GM18867 (cell line): ENCODE measurements around the gene CSF2RB.

Experiments
- ATAC-seq: cut with Tn5 transposase; IDR thresholded peaks from one replicate; pipeline ENCODE4 v1.9.1; 2021; ENCODE audit warnings: mild to moderate bottlenecking, moderate library complexity; ENCODE audit not compliant: unreplicated experiment

CSF2RB gene

DNA sequence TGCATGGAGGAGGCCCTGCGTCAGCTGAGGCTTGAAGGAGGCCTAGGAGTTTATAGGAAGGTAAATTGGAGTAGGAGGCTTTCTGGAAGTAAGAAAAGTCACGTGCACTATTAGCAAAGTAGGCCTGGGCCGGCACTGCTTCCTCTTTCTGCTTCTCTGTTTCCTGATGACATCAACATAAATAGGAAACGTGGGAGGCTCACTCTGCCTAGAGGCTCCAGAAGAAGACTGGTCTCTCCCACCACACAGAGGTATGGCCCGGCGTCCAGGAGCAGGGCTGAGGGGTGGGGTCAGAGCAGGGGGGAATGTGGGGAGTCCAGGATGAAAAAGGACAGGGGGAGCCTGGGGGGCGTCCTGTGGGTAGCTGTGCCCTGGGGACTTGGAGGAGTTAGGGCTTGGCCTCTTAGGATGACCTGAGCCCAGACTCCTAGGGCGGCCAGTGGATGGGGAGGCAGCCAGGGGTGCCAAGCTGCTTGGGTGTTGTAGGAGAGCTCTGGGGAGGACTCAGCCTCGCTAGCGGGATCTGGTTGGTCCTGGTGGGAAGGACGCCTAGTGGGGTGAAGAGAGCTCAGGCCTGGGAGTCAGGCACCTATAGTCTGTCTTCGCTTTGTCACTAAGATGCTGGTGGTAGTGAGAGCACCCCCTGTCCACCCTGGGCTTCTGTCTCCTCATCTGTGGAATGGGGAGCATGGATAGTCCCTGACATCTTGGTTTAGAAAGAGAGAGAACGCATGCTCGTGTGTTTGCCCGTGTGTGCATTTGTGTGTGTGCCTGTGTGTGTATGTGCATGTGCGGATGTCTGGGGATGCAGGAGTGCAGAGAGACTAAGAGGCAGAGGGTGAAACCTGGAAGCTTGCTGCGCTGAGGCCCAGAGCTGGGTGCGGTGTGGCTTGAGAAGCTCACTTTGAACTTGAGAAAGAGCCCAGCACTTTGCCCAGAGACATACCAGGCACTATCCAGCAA is at the start of gene CSF2RB:
TSS of gene CSF2RB (plus strand) at position 202 of the 963 bp plus-strand sequence. CDS start 8,580 bp downstream, outside the sequence.
- ATAC-seq, result no peak

DNA sequence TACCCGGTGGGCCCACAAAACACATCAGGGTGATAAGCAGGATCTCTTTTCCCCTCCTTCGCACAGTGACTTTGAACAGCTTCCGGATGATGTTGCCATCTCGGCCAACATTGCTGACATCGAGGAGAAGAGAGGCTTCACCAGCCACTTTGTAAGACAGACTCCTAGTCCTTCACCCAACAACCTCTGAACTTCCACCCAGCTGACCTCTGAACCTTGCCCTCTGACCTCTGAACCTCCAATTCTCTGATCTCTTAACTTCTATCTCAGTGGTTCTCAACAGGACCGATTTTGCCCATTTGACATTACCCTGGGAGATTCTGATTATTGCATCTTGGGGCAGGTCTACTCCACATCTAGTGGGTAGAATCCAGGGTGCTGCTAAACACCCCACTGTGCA is 49.4 kb upstream of the CSF2RB start:
- no peak for ATAC-seq

DNA sequence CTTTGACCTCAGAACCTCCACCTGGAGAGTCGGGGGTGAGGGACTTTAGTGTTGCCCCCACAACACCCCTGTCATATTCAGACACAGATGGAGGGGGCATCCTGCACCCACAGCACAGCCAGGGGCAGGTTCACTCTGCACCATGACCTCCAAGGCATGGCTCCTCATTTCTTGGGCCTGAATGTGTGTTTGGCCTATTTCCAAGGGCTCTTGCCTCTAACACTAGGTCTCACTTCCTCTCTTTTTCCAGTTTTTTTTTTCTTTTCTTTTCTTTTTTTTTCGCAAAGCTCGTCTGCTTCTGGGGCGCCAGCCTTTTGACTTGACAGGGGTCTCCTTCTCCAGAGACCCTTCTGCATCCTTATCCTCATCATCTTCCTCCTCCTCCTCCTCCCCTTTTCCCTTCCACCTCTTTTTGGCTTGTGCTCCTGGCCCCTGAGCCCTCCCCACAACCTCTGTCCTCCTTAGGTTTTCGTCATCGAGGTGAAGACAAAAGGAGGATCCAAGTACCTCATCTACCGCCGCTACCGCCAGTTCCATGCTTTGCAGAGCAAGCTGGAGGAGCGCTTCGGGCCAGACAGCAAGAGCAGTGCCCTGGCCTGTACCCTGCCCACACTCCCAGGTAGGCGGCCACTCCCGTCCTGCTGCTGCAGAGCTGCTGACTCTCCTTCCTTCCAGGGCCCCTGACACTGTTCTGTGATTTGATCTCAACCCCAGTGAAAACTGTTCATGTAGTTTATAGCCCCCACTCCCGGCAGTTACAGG is 48.8 kb upstream of the CSF2RB start:
- ATAC-seq, result no peak

DNA sequence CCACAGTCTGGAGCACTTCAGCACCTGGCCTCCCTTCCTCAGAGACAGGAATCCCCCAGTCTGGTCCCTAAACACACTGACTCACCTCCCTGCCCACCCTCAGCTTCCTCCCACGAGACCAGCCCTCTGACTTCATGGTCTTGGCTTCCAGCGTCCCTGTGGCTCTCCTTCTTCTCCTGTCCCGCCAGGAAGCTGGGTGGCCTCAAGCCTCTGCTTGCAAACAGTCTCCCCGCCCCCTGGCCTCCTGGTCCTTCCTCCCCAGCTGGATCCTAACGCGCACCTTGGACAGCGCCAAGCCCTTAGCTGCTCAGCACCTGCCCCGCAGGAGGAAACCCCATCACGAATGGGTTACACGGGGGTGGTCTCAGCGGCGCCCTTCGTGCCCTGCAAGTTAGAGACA is 48.1 kb upstream of the CSF2RB start:
- no peak for ATAC-seq

DNA sequence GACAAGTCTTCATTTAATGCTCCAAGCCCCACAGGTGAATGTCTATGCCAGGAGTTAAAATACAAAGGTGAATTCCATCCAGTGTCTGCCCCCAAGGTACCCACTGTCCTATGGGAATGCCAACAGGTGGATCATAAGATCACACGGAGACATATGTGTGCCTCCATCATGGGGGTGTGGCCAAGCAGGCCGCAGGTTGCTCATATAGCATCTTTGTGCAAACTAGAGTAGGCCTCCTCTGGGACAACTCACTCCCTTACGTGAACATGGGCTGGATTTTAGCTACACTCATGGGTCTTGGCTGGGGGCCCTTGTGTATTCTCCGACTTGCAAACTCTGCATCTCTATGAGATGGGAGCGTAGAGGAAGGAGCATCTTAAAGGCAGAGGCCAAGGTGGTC is 45.7 kb upstream of the CSF2RB start:
- ATAC-seq, result no peak

DNA sequence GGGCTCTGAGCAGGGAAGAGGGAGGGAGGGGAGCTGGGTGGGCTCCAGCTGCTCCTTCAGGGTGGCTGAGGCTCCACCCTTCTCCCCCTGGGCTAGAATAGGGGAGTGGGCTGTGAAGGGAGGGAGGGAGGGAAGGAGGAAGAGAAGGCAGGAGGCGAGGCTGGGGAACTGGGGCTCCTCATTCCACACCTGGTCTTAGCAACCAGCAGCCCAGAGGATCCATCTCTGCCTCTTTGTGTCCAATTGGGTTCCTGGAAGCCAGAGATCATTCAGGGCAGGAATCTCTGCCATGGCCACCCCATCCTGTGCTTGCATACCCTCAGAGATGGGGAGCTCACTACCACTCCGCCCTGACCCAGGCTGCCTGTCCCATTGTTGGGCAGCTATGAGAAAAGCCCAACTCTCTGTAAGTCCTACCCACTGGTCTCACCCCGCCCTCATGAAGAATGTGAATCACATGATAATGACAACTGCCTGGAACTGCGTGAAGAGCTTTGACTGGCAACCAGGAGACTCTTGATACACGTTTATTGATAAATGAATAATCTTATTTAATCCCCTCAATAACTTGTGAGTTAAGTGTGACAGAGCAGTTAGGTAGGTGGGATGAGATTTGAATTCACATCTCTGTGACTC is 44.8 kb upstream of the CSF2RB start:
- ATAC-seq, result no peak

DNA sequence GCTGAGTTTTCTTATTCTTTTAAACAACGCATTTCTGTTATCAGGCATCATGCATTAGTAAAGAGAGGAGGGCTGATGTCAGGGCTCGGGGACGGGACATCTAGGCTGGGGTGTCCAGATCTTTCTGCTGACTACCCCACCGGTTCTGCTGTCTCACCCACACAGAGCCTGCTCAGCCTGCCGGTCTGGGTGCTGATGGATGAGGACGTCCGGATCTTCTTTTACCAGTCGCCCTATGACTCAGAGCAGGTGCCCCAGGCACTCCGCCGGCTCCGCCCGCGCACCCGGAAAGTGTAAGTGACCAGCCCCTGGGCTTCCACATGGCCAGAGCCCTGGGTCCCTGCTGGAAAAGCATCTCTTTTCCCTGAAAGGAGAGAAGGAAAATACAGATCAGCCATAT is 43.2 kb upstream of the CSF2RB start:
- no peak for ATAC-seq

DNA sequence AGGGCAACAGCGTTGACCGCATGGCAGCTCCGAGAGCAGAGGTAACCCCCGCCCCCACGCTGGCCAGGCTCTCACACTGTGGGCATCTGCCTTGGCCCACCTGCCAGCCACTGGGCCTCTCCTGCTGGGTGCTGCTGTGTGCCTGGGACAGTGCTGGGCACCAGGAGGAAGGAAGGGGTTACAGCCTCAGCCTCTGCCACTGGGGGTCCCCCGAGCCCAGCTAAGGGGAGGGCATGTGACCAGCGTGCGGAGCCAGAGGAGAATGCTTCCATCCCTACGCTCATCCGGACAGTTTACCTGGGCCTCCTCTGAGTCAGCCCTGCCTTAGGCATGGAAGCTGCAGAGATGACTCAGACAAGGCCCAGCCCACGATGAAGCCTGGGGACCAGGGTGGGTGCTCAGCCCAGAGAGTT is 41.8 kb upstream of the CSF2RB start:
- ATAC-seq, result no peak

DNA sequence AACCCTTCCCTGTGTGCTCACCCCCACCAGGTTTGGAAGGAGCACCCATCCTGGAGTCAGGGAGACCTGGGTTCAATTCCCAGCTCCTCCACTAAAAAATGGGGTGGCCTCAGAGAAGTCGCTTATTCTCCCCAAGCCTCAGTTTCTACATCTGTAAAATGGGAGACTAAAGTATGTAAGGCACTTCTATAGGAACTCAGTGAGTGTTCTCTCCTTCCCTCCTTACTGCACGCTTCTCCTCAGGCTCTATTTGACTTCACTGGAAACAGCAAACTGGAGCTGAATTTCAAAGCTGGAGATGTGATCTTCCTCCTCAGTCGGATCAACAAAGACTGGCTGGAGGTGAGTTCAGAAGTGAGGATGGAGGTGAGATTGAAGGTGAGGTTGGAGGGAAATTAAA is 41.3 kb upstream of the CSF2RB start:
- no peak for ATAC-seq

DNA sequence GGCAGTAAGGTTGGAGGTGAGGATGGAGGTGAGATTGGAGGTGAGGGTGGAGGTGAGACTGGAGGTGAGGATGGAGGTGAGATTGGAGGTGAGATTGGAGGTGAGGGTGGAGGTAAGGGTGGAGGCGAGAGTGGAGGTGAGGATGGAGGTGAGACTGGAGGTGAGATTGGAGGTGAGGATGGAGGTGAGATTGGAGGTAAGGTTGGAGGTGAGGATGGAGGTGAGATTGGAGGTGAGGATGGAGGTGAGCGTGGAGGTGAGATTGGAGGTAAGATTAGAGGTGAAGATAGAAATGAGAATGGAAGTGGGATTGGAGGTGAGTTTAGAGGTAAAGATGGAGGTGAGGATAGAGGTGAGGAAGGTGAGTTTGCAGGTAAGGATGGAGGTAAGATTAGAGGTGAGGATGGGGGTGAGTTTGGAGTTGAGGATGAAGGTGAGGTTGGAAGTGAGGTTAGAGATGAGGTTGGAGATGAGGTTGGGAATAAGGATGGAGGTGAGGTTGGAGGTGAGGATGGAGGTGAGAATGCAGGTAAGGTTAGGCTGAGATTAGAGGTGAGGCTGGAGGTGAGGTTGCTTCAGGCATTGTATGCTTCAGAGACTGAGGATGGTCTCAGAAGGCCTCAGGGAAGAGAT is 40.4 kb upstream of the CSF2RB start:
- no peak for ATAC-seq

DNA sequence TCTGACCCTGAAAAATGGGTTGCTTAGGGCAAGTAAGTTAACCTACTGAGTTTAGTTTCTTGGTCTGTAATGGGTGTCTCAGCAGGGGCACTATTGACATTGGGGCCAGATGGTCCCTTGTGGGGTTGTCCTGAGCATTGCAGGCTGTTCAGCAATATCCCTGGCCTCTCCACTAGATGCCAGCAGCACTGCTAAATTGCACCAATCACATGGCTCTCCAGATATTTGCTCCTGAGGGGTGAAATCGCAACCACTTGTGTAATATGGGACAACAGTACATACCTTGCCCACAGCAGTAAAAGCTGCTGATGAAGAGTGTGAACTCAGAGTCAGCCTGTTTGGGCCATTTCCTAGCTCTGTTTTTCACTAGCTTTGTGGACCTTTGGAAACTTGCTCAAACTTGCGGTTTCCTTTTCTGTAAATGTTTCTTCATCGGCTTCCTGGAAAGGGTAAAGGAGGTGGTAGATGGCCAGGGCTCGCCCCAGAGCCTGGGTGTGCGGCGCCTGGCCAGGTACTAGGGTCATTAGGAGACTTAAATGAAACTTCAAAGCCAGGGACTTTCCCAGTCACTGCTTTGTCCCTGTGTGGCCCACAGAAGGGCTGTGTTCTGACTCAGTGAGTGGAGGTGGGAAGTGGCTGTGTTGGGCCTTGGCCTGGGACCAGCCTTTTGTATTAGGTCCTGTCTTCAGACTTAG is 39.7 kb upstream of the CSF2RB start:
- ATAC-seq, result peak; percentile 65

DNA sequence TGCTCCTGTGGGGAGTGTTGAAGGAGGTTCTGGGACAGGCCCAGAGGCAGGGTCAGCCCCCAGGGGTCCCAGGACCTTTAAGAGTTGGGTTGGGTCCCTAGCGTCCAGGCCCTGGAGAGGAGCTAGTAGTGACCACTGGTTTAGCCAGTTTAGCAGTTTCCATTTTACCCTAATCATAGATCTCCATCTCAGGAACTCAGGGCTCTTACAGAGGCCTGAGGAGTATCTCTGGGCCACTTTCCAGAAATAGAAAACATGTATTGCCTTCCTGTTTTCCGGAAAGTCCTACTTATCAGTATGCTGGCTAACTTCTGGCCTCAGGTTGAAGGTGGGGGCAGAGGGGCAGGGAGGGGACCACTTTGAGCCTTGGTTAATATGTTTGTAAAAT is 39.1 kb upstream of the CSF2RB start:
- ATAC-seq, result no peak

DNA sequence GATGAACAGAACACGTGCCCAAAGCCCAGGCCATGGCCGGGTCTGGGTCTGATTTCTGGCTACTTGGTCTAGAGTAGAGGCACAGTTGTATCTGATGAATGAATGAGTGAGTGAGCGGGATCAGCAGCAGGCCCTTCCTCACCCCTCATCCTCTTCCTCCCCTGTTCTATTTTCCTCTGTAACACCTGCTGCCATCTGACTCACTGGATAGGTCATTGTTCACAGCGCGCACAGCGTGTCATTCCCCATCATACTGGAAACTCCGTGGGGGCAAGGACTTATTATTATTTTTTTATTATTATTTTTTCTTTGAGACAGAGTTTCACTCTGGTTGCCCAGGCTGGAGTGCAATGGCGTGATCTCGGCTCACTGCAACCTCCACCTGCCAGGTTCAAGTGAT is 38.7 kb upstream of the CSF2RB start:
- no peak for ATAC-seq

DNA sequence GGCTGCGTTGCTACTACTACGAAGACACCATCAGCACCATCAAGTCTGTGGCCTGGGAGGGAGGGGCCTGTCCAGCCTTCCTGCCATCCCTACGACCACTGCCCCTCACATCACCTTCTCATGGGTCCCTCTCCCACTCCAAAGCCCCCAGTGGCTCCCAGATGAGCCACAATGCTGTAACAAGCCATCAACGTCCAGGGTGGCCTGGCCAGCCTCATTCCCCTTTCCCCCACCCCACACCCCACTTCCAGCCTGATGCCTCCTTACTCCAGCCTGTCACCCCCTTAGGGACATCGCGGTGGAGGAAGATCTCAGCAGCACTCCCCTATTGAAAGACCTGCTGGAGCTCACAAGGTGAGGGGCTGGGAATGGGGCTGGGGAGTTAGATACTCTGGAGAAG is 37.7 kb upstream of the CSF2RB start:
- ATAC-seq, result no peak

DNA sequence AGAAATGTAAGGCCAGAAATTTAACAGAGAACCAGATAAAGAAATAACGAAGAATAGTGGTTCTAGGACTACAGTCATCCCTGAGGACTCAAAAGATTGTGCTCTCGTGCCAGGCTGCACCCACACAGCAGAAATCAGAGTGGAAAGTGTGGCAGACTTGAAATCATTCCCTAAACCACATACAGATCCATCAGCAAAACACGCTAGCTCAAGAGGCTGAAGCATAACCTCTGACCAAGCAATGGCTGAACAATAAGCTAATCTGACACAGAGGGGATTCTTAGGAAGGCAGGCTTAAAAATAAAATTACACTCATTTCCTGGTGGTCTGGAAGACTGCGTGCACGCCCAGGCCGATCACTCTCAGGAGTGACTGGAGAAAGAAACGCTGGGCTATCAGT is 33.7 kb upstream of the CSF2RB start:
- ATAC-seq, result no peak

DNA sequence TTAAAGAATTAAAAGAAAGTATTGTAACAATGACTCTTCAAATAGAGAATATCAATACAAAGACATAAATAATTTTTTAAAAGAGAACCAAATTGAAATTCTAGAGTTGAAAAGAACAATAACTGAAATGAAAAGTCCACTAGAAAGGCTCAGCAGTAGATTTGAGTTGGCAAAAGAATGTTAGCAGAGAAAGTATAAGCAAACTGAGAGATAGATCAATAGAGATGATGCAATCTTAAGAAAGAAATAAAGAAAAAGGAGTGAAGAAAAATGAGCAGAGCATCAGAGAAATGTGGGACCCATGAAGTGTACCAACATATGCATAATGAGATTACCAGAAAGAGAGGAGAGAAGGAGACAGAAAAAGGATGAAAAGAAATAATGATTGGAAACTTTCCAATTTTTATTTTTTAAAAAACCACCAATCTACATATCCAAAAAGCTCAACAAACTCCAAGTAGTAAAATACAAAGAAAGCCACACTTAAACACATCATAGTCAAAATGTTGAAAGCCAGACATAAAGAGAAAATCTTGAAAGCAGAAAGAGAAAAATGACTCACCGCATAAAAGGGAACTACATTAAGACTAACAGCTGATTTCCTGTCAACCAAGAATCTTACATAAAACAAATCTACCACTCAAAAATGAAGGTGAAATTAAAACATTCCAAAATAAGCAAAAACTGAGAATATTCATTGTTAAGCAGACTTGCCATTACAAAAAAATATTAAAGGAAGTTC is 31.8 kb upstream of the CSF2RB start:
- no peak for ATAC-seq

DNA sequence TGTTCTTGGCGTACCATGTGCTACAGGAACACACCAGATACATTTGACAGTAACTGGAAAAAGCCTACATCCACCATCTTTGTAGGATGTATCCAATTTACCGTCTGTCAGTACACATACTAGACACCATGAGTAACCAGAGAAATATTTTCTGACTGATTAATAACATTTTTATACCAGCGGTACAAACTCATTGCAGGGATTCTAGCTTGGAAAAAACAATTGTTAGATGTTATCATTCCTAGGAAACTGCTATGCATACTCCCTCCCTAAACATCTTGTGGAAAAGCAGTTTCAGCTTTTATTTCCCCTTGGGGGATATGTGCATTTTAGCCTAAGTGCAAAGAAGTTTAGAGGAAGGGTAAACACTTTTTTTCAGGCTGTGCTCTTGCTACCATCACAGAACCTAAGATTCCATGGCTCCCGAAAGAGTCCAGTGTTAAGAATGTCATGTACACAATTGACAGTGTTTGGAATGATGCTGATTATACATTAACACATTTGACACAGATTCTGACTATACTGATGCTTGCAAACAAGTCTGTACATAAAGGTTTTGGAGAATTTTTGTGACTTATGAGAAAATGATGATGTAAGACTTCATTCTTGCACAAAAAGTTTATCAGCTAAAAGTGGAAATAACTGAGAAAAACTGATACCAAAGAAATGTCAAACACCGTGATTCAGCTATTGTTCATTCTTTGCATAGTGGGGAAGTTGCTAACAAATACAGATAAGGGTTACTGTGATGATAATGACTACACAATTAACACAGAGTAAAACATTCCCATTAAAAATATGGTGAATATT is 28.9 kb upstream of the CSF2RB start:
- ATAC-seq, result no peak

DNA sequence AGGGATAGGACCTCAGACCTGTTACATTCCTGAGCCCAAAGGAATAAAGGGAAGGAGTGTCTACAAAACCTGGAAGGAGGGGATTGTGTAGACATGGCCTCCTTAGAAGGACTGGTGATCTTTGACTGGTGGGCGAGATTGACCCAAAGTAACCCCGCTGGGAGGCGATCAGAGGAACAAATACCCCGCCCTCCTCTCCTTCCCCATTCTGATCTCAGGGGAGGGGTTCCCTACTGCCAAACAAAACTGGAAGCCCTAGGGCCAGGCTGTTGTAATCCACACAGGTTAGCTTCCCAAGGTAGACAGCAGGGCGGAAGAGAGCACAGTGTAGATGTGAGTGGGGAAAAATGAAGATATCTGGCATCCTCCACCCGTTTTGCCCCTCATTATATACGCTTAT is 28.0 kb upstream of the CSF2RB start:
- ATAC-seq, result no peak

DNA sequence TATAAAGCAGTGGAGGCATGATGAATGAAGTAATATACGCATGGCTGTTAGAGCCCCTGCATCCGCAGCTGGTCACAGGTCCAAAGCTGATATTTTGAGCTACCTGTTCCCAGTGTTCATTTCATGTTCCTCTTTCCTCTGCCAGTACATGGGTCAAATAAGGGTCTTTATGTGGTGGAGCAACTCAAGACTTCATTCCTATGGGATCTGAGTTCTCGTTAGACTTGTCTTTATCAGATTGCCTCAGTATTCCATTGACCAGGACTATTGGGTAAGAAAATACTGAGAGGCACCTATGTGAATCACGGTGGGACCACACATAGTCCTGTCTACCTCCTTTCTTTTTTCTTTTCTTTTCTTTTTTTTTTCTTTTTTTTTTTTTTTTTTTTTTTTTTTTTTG is 27.4 kb upstream of the CSF2RB start:
- no peak for ATAC-seq
